GM13977 (cell line): ENCODE data around the gene TUBB6.

Experiments used
- DNase-seq: peaks from one replicate; pipeline ENCODE4 v3.0.0; 2012; ENCODE audit warnings: low spot score
- in situ Hi-C: fragments of 300-500 bp; cut with MboI; formaldehyde crosslinking; loops from one replicate; pipeline ENCODE4 v1.12.0; 2022; ENCODE audit warnings: low sequenced_read_pairs, low pct_unique_long_range_greater_than_20kb, mixed read lengths, inconsistent platforms; ENCODE audit not compliant: unreplicated experiment
- TF ChIP-seq, protein P1 (sequence below): IDR thresholded peaks from 2 replicates; pipeline ENCODE4 v1.5.1; 2012; ENCODE audit warnings: mild to moderate bottlenecking, control low read depth; ENCODE audit not compliant: insufficient read depth; ENCODE audit errors: extremely low read depth, missing control alignments

TUBB6 gene

DNA sequence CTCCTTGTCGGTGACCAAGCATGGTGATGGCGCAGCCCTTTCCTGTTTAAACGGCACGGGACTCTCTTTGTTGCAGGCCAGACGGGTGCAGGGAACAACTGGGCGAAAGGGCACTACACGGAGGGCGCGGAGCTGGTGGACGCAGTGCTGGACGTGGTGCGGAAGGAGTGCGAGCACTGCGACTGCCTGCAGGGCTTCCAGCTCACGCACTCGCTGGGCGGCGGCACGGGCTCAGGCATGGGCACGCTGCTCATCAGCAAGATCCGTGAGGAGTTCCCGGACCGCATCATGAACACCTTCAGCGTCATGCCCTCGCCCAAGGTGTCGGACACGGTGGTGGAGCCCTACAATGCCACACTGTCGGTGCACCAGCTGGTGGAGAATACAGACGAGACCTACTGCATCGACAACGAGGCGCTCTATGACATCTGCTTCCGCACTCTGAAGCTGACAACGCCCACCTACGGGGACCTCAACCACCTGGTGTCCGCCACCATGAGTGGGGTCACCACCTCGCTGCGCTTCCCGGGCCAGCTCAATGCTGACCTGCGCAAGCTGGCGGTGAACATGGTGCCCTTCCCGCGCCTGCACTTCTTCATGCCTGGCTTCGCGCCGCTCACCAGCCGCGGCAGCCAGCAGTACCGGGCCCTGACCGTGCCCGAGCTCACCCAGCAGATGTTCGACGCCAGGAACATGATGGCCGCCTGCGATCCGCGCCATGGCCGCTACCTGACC lies 17.1 kb downstream of the TUBB6 start:
- TF ChIP-seq, protein P1, sequence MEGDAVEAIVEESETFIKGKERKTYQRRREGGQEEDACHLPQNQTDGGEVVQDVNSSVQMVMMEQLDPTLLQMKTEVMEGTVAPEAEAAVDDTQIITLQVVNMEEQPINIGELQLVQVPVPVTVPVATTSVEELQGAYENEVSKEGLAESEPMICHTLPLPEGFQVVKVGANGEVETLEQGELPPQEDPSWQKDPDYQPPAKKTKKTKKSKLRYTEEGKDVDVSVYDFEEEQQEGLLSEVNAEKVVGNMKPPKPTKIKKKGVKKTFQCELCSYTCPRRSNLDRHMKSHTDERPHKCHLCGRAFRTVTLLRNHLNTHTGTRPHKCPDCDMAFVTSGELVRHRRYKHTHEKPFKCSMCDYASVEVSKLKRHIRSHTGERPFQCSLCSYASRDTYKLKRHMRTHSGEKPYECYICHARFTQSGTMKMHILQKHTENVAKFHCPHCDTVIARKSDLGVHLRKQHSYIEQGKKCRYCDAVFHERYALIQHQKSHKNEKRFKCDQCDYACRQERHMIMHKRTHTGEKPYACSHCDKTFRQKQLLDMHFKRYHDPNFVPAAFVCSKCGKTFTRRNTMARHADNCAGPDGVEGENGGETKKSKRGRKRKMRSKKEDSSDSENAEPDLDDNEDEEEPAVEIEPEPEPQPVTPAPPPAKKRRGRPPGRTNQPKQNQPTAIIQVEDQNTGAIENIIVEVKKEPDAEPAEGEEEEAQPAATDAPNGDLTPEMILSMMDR, result no peak
- in situ Hi-C loops, result no loop called here
- no peak for DNase-seq

DNA sequence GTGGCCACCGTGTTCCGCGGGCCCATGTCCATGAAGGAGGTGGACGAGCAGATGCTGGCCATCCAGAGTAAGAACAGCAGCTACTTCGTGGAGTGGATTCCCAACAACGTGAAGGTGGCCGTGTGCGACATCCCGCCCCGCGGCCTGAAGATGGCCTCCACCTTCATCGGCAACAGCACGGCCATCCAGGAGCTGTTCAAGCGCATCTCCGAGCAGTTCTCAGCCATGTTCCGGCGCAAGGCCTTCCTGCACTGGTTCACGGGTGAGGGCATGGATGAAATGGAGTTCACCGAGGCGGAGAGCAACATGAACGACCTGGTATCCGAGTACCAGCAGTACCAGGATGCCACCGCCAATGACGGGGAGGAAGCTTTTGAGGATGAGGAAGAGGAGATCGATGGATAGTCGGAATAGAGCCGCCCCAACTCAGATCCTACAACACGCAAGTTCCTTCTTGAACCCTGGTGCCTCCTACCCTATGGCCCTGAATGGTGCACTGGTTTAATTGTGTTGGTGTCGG lies 17.7 kb downstream of the TUBB6 start:
- in situ Hi-C loops, result no loop called here
- TF ChIP-seq, protein P1, result no peak
- DNase-seq, result no peak

DNA sequence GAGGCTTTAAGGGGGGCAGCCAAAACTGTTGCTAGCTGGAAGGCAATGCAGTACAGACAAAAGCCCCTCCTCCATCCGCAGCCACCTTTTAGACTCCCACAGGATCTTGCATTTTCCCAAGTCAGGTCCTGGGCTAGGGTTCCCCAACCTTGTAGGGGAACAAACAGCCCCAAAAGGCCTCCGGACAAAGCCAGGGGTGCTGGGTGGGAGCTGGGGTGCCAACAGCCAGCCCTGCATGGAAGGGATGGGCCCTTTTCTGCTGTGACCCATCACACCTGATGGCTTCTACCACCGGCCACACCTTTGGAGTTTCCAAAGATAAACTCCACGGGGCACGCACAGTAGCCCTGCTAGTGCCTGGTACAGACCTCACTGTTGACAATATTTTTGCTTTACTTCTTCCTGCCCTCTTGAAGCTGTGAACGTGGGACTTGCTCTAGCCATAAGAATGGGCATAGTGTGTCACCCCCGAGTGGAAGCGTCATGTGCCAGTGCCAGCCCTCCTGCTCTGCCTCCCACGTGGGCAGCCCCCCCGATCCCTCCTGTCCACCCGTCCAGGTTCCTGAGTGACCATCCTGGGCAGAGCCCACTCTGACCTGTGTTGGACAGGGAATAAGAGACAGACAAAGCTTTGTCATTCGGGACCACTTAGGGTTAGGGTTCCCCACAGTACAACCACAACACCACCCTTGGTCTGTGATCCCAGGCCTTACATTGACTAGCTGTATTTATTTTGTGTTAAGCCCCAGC lies 18.8 kb downstream of the TUBB6 start:
- DNase-seq, result no peak
- TF ChIP-seq, protein P1, result no peak
- in situ Hi-C loops, result no loop called here

DNA sequence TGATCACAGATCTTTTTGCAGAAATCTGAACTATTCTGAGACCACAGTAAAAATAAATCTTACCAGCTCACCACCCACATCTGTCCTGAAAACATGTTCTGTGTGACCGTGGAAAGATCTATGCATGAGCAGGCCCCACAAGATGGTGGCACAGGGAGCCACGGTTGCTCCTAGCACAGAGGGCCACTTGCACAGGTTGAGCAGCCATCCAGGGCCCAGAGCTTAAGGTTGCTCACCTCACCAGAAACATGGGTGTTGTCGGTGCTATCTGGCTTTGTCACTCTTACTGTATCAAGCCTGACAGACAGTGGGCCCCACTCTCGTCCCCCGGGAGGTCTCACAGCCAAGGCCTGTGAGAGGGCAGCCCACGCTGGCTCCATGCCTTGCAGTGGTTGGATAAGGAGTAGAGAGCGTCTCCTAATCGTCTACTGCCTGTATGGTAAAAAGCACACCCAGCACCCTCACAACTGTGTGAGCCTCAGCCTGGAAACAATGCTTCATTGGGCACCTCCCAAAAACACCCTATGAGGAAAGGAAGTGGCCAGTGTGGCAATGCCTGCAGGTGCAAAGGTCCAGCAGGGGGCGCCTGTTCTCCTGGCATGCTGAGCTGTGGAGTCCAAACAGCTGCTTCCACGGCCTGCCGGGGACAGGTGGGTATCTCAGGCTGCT lies 19.6 kb downstream of the TUBB6 start:
- DNase-seq, result peak; percentile 84
- in situ Hi-C loops, result no loop called here
- TF ChIP-seq, protein P1, result peak; percentile 91

DNA sequence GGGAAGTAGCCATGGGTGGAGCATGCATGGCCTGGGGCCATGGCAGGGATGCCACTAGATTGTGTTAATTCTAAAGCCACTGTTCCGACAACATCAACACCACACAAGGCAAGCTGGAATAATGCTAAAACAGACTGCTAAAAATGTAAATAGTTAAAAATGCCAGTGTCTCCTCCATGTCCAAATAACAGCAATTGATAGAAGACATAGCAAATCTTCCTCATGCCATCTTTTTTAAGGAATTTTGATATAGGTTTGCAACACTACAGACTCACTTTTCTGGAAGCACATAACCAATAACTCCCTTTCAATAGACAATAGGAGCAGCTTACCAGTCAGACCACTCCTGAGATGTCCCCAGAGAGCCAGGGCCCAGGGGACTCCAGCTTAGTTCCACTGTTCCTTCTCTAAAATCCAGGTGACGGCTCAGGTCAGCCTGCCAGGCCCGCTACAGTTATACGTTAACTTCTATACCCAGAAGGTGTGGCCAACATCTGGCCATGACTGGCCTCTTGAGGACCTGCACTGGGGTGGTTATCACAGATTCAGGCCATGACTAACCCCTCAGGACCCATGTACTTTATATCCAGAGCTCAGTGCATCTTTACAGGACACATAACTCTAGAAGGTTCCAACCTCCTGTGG lies 20.3 kb downstream of the TUBB6 start:
- in situ Hi-C loops, result no loop called here
- DNase-seq, result no peak
- TF ChIP-seq, protein P1, result no peak

DNA sequence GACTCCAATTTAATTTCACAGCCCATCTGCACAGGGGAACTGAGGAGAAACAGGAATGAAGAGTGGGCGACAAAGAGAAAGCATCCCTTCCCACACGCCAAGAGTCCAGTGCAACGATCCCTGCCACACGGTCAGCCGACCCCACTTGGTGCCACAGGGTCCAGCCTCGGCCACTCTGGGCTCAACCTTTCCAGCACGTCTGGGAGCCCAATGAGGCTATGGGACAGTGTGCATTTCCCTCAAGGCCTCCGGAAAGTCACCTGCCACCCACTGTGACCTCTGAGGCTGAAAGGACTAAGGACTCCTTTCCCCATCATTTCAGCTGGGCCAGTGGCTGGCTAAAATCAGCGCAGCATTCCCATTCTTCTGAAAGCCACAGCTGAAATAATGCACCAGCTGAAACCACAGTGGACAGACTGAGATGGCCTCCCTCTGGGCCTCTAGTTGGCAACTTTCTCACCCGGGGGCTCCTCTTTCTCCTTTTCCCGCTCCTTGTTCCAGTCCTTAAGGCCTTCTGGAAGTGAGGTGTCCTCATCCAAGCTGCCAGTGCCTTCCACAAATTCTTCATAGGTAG lies 21.2 kb downstream of the TUBB6 start:
- TF ChIP-seq, protein P1, result no peak
- in situ Hi-C loops, result no loop called here
- no peak for DNase-seq
